Adrenal gland (tissue), 5 donors: ENCODE measurements around the gene TMEM145.

Source experiments
- POLR2A ChIP-seq, 2 donors: fragments of 450-650 bp; IDR thresholded peaks; one replicate each; pipeline ENCODE4 v1.6.1; 2017; ENCODE audit warnings: antibody characterized with exemption in 2 of 2, mild to moderate bottlenecking in 2 of 2, moderate library complexity in 1 of 2
- TF ChIP-seq, protein P1 (sequence below), 6 experiments: fragments of 450-650 bp in 4 of 6; fragments of 200-600 bp in 2 of 6; sonication (generic) in 1 of 6; IDR thresholded peaks; 1 replicate in 5 of 6; 2 replicates in 1 of 6; pipeline versions ENCODE4 v1.5.1 to v1.8.0; 2016 to 2021; ENCODE audit warnings: antibody characterized with exemption in 6 of 6, mild to moderate bottlenecking in 2 of 6, moderate library complexity in 1 of 6
- donor health status: DM: no; HTN: no; CAD: no.

DNA sequence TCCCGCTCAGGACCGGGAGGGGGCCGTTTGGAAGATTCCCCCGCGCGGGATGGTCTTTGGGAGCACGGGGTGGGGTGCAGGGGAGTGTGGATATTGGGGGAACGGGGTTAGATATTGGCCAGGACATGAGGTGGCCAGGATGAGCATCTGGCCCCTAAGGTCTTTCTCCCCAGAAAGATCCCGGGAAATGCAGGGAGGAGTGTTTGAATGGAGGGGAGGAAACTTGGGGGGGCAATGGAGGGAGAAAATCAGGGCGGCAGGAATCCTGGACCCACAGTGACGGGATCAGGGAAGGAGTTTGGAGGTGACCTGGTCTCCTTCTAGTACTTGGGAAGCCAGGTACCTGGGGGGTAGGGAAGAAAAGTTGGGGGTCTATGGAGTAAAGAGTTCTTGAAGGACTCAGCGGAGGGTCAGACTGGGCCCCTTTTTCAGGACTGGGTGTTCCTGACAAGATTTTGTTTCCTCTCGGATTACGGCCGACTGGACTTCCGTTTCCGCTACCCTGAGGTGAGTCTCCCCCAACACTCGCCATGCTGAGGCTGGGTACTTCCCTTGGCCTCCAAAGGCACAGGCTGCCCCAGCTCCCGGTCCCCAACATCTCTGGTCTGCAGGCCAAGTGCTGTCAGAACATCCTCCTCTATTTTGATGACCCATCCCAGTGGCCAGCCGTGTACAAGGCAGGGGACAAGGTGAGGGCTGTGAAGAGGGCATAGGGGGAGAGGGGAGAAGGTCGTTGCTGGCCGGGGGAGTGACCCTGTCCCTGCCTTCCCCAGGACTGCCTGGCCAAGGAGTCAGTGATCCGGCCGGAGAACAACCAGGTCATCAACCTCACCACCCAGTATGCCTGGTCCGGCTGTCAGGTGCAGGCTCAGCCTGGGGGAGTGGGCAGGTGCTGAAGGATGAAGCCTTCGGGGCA, 989 bp downstream of the TMEM145 start:
- TF ChIP-seq, protein P1, sequence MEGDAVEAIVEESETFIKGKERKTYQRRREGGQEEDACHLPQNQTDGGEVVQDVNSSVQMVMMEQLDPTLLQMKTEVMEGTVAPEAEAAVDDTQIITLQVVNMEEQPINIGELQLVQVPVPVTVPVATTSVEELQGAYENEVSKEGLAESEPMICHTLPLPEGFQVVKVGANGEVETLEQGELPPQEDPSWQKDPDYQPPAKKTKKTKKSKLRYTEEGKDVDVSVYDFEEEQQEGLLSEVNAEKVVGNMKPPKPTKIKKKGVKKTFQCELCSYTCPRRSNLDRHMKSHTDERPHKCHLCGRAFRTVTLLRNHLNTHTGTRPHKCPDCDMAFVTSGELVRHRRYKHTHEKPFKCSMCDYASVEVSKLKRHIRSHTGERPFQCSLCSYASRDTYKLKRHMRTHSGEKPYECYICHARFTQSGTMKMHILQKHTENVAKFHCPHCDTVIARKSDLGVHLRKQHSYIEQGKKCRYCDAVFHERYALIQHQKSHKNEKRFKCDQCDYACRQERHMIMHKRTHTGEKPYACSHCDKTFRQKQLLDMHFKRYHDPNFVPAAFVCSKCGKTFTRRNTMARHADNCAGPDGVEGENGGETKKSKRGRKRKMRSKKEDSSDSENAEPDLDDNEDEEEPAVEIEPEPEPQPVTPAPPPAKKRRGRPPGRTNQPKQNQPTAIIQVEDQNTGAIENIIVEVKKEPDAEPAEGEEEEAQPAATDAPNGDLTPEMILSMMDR (IDR thresholded peaks at IDR 0.05), result peak in 1 of 6 experiments; percentile 43
- TF ChIP-seq POLR2A (IDR thresholded peaks at IDR 0.05), result no peak
